HL-60 (cell line): ENCODE measurements around the gene CD320.

Experiments
- DNase-seq, 2 experiments: peaks; one replicate each; pipeline ENCODE4 v3.0.0-alpha.2; 2010 to 2020; ENCODE audit warnings: low read depth in 1 of 2, low spot score in 1 of 2
- H3K27ac ChIP-seq: fragments of 250-450 bp; sonication (Bioruptor Pico); replicated peaks from 2 replicates; pipeline ENCODE4 v1.5.1; 2020; ENCODE audit warnings: mild to moderate bottlenecking, moderate library complexity
- H3K27me3 ChIP-seq: fragments of 250-450 bp; sonication (Bioruptor Pico); 2 replicates; pipeline ENCODE4 v1.5.1; 2021; ENCODE audit warnings: mild to moderate bottlenecking, moderate library complexity; ENCODE audit not compliant: insufficient read depth, poor library complexity, severe bottlenecking
- H3K4me3 ChIP-seq: replicated peaks from 2 replicates; pipeline ENCODE4 v1.5.1; 2011; ENCODE audit warnings: mild to moderate bottlenecking, control low read depth, low read length; ENCODE audit not compliant: insufficient read depth
- GABPA ChIP-seq: IDR thresholded peaks from 2 replicates; pipeline ENCODE4 v1.6.1; 2012; ENCODE audit warnings: low read depth
- POLR2AphosphoS5 ChIP-seq: IDR thresholded peaks from 2 replicates; pipeline ENCODE4 v1.6.1; 2012; ENCODE audit warnings: low read depth
- SPI1 ChIP-seq: IDR thresholded peaks from 2 replicates; pipeline ENCODE4 v1.6.1; 2012; ENCODE audit warnings: low read depth, mild to moderate bottlenecking, borderline replicate concordance
- TF ChIP-seq, protein P1 (sequence below): IDR thresholded peaks from 2 replicates; pipeline ENCODE4 v1.6.1; 2012; ENCODE audit warnings: low read depth; ENCODE audit not compliant: insufficient replicate concordance
- TF ChIP-seq, protein P2 (sequence below): IDR thresholded peaks from one replicate; pipeline ENCODE4 v1.5.1; 2011; ENCODE audit warnings: low read length, control low read depth, inconsistent platforms; ENCODE audit not compliant: insufficient read depth

Gene CD320

DNA sequence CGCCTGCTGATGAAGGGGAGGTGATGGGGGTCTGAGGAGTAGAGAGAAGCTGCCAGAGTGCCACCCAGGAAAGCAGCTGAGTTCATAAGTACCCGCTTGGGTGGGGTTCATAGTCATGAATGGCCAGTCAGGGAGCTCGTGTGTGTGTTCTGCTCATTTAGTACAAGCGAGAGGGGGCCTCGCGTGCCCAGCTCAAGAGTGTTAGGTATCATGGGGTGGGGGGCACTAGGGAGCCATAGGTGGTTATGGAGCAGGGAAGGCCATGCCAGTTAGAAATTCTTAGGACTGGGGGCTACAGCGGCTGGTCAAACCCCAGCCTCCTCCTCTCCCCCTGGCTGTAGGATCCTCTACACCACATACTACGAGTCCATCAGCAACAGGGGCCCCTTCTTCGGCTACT lies 46.8 kb downstream of the CD320 start:
- TF ChIP-seq, protein P1, sequence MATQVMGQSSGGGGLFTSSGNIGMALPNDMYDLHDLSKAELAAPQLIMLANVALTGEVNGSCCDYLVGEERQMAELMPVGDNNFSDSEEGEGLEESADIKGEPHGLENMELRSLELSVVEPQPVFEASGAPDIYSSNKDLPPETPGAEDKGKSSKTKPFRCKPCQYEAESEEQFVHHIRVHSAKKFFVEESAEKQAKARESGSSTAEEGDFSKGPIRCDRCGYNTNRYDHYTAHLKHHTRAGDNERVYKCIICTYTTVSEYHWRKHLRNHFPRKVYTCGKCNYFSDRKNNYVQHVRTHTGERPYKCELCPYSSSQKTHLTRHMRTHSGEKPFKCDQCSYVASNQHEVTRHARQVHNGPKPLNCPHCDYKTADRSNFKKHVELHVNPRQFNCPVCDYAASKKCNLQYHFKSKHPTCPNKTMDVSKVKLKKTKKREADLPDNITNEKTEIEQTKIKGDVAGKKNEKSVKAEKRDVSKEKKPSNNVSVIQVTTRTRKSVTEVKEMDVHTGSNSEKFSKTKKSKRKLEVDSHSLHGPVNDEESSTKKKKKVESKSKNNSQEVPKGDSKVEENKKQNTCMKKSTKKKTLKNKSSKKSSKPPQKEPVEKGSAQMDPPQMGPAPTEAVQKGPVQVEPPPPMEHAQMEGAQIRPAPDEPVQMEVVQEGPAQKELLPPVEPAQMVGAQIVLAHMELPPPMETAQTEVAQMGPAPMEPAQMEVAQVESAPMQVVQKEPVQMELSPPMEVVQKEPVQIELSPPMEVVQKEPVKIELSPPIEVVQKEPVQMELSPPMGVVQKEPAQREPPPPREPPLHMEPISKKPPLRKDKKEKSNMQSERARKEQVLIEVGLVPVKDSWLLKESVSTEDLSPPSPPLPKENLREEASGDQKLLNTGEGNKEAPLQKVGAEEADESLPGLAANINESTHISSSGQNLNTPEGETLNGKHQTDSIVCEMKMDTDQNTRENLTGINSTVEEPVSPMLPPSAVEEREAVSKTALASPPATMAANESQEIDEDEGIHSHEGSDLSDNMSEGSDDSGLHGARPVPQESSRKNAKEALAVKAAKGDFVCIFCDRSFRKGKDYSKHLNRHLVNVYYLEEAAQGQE: no peak
- no peak for TF ChIP-seq GABPA
- TF ChIP-seq, protein P2, sequence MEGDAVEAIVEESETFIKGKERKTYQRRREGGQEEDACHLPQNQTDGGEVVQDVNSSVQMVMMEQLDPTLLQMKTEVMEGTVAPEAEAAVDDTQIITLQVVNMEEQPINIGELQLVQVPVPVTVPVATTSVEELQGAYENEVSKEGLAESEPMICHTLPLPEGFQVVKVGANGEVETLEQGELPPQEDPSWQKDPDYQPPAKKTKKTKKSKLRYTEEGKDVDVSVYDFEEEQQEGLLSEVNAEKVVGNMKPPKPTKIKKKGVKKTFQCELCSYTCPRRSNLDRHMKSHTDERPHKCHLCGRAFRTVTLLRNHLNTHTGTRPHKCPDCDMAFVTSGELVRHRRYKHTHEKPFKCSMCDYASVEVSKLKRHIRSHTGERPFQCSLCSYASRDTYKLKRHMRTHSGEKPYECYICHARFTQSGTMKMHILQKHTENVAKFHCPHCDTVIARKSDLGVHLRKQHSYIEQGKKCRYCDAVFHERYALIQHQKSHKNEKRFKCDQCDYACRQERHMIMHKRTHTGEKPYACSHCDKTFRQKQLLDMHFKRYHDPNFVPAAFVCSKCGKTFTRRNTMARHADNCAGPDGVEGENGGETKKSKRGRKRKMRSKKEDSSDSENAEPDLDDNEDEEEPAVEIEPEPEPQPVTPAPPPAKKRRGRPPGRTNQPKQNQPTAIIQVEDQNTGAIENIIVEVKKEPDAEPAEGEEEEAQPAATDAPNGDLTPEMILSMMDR: no peak
- TF ChIP-seq POLR2AphosphoS5: no peak
- TF ChIP-seq SPI1: no peak
- H3K27me3 ChIP-seq: no peaks in the 10 kb centered on the region
- DNase-seq: no peak
- H3K27ac ChIP-seq: no peak overlapping the region
- no peak overlapping the region for H3K4me3 ChIP-seq

DNA sequence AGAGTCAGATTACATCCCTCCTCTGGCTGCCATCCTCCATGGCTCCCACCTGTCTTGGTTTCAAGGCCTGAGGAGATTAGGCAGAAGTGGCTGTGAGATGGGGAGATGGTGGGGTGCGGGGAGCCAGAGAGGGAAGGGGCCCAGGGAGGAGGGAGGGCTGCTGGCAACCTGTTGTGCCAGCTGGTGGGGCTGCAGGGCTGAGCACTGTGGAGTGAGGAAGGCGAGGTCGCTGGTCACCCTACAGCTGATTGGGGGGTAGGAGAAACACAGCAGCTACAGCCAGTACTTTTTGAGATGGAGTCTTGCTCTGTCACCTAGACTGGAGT lies 48.3 kb downstream of the CD320 start:
- TF ChIP-seq POLR2AphosphoS5: no peak
- no peak for TF ChIP-seq SPI1
- TF ChIP-seq, protein P1: no peak
- TF ChIP-seq, protein P2: no peak
- TF ChIP-seq GABPA: no peak
- no peaks in the 10 kb centered on the region for H3K27me3 ChIP-seq
- no peak overlapping the region for H3K27ac ChIP-seq
- no peak overlapping the region for H3K4me3 ChIP-seq
- no peak for DNase-seq

DNA sequence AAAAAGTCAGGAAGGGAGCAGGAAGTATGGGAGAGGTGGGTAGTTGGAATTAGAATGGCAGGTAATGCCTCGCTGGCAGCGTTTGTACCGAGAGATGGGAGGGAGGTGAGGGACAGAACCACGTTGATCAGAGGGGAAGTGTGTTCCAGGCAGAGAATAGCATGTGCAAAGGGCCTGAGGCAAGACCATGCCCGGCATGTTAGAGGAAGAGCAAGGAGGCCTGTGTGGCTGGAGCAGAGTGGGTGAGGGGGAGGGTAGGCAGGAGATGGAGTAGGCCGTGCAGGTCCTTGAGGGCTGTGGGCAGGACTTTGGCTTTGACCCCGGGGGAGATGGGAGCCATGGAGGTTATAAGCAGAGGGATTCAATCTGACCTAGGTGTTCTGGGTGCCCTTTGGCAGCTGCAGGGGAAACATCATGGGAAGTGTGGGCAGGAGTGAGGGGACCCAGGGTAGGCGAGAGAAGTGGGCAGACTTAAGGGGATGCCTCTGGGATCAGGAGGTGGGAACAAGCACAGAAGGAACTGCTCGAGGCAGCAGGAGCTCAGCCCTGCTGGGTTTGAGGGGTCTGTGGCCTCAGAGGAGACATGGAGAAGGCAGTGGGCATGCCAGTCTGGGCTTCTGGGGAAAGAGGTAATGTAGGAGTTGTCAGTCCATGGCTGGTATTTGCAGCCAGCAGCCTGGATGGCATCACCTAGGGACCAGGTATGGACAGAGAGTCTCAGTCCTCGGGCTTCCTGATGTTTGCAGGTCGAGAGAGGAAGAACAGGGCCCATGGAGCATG lies 48.8 kb downstream of the CD320 start:
- TF ChIP-seq SPI1 (no peak), GABPA (no peak)
- TF ChIP-seq, protein P1: no peak
- TF ChIP-seq, protein P2: no peak
- H3K4me3 ChIP-seq: no peak overlapping the region
- H3K27ac ChIP-seq: no peak overlapping the region
- DNase-seq: no peak
- no peaks in the 10 kb centered on the region for H3K27me3 ChIP-seq
